Neural crest cell (in vitro differentiated cells): Measurements from ENCODE around the gene KCNIP1. TPM values are rescaled to one million over a fixed set of nuclear protein-coding genes. Genes with fewer than 3 reads are reported as not detected.

Experiments
- DNase-seq: peaks from one replicate; pipeline ENCODE4 v3.0.0; 2021; ENCODE audit warnings: low read depth, mixed read lengths, low spot score
- H3K27ac Mint-ChIP-seq: one replicate; pipeline ENCODE4 v1.8.0; 2021; ENCODE audit warnings: mild to moderate bottlenecking, mixed read lengths; ENCODE audit not compliant: unreplicated experiment
- H3K27me3 Mint-ChIP-seq: 2 replicates; pipeline ENCODE4 v1.8.0; 2021; ENCODE audit warnings: low read depth, mild to moderate bottlenecking, mixed read lengths
- H3K36me3 Mint-ChIP-seq: 2 replicates; pipeline ENCODE4 v1.8.0; 2021; ENCODE audit warnings: low read depth, mild to moderate bottlenecking, mixed read lengths
- H3K4me1 Mint-ChIP-seq: 2 replicates; pipeline ENCODE4 v1.8.0; 2021; ENCODE audit warnings: mixed read lengths
- H3K4me3 Mint-ChIP-seq: one replicate; pipeline ENCODE4 v1.8.0; 2021; ENCODE audit warnings: mild to moderate bottlenecking, mixed read lengths
- H3K9me3 Mint-ChIP-seq: 2 replicates; pipeline ENCODE4 v1.8.0; 2021; ENCODE audit warnings: mixed read lengths
- total RNA-seq: library from RNA; stranded (reverse); gene quantifications from 2 replicates; pipeline ENCODE4 v1.2.1, GENCODE V29; 2021
- TF ChIP-seq, protein P1 (sequence below): fragments of 200-600 bp; sonication (generic); conservative IDR thresholded peaks from 2 replicates; pipeline ENCODE4 v1.5.0; 2021; ENCODE audit warnings: antibody characterized with exemption, mild to moderate bottlenecking

KCNIP1 gene
- total RNA-seq, 1 donor from 2014 or later: 0.96 TPM

DNA sequence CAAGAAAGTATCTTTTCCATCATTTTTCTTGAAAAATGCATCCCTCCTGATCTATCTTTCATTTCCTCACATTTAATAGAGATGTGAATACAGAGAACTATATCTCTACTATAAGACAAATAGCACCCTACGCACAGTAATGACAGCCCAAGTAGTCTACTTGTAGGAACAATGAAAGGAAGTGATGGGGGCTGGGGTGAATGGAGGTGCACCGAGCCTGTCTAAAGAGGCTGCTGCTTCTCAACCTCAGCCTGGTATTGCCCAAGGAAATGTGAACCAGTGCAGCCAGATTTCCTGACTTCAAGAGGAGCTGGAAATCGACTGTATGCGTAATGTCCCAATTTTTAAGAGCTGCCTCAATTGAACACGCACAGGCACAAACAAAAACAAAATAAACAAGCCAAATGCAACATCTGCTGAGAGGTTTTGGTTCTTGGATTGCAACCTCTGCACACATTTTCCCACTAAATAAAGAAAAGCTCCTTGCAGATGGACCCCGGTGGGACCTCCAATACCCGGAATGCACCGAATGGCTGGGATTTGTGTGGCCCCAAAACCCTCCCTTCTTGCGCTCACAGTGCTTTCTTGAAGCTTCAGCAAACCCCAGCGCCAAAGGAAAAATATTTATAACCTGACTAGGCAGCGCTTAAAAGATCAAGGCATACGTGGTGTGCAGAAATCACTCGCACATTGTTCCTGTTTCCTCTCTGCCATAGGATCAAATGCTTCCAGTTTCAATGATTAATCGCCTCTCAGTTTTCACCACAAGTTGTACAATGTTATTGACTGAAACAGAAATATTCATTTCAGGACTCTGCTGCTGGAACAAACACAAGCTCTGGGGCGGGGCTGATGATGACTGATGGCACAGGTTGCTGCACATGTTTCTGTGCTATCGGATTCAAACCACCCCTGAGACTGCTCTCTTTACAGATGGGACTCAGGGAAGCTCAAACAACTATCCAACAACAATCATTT is 68.3 kb downstream of the KCNIP1 start:
- Mint-ChIP-seq H3K36me3 (no peaks in the 10 kb centered on the region), H3K4me1 (peaks cover 14% of the 10 kb centered on the region), H3K4me3 (no peak overlapping the region), H3K27me3 (peaks cover 8% of the 10 kb centered on the region), H3K9me3 (peaks cover 3% of the 10 kb centered on the region), H3K27ac (no peak overlapping the region)
- TF ChIP-seq, protein P1, sequence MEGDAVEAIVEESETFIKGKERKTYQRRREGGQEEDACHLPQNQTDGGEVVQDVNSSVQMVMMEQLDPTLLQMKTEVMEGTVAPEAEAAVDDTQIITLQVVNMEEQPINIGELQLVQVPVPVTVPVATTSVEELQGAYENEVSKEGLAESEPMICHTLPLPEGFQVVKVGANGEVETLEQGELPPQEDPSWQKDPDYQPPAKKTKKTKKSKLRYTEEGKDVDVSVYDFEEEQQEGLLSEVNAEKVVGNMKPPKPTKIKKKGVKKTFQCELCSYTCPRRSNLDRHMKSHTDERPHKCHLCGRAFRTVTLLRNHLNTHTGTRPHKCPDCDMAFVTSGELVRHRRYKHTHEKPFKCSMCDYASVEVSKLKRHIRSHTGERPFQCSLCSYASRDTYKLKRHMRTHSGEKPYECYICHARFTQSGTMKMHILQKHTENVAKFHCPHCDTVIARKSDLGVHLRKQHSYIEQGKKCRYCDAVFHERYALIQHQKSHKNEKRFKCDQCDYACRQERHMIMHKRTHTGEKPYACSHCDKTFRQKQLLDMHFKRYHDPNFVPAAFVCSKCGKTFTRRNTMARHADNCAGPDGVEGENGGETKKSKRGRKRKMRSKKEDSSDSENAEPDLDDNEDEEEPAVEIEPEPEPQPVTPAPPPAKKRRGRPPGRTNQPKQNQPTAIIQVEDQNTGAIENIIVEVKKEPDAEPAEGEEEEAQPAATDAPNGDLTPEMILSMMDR: no peak
- no peak for DNase-seq

DNA sequence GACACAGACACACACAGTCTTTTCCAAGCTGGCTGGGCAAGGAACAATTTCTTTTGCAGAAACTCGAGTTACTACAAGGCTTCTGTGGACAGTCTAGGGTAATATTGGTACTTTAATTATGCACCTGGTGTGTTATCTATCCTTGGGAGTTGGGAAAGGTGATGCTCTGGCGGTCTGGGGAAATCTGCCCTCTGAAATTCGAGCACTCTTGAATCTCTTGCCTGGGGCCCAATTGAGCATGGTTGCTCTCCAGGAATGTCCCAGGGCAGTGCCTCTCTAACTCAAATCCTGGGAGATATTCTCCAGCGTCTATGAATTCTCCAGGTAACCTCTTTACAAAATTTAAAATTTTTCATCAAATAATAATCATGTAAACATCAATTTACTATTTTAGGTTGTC is 69.3 kb downstream of the KCNIP1 start:
- no peak overlapping the region for H3K4me3 Mint-ChIP-seq
- no peak for DNase-seq
- no peaks in the 10 kb centered on the region for H3K36me3 Mint-ChIP-seq
- H3K27ac Mint-ChIP-seq: no peak overlapping the region
- H3K27me3 Mint-ChIP-seq: peaks cover 10% of the 10 kb centered on the region
- TF ChIP-seq, protein P1: no peak
- H3K9me3 Mint-ChIP-seq: peaks cover 5% of the 10 kb centered on the region
- peaks cover 14% of the 10 kb centered on the region for H3K4me1 Mint-ChIP-seq

DNA sequence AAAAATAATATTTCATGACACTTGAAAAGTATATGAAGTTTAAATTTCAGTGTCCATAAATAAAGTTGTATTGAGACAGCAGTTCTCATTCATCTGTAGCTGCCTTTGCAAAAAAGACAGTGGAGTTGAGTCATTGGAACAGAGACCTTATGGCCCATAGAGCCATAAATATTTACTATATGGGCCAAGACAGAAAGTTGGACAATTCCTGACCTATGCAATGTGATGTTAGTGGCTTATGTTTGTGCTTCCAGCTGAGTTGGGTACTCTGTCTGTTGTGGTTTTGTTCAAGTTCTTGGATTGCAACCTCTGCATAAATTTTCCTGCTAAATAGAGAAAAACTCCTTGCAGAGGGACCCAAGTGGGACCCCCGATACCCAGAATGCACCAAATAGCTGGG is 69.8 kb downstream of the KCNIP1 start:
- Mint-ChIP-seq H3K4me3 (no peak overlapping the region), H3K36me3 (no peaks in the 10 kb centered on the region), H3K27me3 (peaks cover 10% of the 10 kb centered on the region), H3K4me1 (peaks cover 14% of the 10 kb centered on the region), H3K27ac (no peak overlapping the region), H3K9me3 (peaks cover 6% of the 10 kb centered on the region)
- no peak for DNase-seq
- TF ChIP-seq, protein P1: no peak

DNA sequence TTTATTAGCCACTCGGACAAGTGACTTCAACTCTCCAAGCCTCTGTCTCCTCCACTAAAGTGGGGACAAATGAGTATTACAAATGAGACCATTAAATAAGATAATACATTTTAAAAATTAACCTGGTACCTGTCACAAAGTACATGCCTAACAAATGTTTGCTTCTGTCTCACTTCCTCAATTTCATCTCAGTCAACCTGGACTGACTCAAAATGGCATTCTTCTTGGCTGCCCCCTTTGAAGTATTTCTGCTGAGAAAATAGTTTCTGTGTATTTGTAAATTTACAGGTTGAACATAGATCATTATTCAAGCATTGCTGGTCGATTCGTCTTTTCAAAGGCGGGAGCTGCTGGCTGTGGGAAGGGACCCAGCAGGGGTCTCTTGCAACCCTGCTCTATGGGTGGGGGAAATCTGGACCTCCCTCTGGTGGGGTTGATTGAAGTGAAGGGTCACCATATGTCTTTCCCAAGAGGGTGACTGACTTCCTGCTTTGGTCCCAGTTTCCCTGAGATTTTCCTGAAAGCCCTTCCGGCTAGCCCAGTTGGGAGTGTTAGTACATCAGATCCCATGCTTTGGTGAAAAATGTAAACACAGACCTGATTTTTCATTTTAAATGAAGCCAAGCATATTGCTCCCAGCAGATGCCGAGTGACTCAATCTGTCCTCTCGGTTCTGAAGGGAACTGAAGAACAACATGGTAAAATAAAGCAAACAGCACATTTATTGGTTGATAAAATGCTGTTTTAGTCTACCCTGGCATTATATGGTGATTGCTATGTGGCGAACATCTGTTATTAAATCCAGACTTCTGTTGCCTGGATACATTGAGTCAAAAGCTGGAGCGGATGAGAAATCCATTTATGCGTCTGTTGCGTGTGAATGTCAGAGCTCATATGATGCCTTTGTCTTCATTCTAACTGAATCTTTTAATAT is 73.0 kb downstream of the KCNIP1 start:
- DNase-seq: no peak
- Mint-ChIP-seq H3K9me3 (peaks cover 8% of the 10 kb centered on the region), H3K4me1 (peaks cover 7% of the 10 kb centered on the region), H3K27ac (no peak overlapping the region), H3K36me3 (no peaks in the 10 kb centered on the region), H3K4me3 (no peak overlapping the region), H3K27me3 (peaks cover 7% of the 10 kb centered on the region)
- TF ChIP-seq, protein P1: no peak

DNA sequence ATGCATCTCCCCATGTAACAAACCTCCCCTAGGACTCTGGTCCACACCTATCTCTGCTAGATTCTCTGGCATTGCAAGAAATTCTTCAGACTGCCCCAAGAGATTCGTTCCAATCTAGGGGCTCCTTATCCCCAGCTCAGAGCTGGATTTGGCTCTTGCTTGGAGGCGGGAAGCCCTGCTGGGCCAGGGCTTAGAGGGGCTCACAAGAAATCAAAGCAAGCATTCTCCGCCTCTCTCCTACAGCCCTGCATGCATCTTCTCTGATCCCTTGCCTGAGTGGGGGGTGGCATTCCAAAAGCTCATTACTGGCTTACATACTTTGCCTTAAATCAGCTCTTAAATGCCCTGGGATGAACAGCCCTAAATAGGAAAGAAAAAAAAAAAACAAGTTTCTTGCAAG is 75.8 kb downstream of the KCNIP1 start:
- TF ChIP-seq, protein P1: no peak
- Mint-ChIP-seq H3K9me3 (peaks cover 8% of the 10 kb centered on the region), H3K27me3 (peaks cover 3% of the 10 kb centered on the region), H3K4me1 (peaks cover 9% of the 10 kb centered on the region), H3K36me3 (no peaks in the 10 kb centered on the region), H3K27ac (no peak overlapping the region), H3K4me3 (no peak overlapping the region)
- no peak for DNase-seq
